A673 (cell line): Measurements from ENCODE around the gene NME9.

Experiments
- EZH2 ChIP-seq: fragments of 200-600 bp; sonication (generic); IDR thresholded peaks from 2 replicates; pipeline ENCODE4 v1.6.1; 2017; ENCODE audit warnings: borderline replicate concordance, low read depth, mild to moderate bottlenecking, mixed read lengths, antibody characterized with exemption, low read length; ENCODE audit not compliant: poor library complexity, severe bottlenecking
- TF ChIP-seq, protein P1 (sequence below): fragments of 300-800, 200-600 bp; sonication (generic); conservative IDR thresholded peaks from 2 replicates; pipeline ENCODE4 v1.5.1; 2017; ENCODE audit warnings: low read depth, mild to moderate bottlenecking, antibody characterized with exemption, low read length, moderate library complexity, mixed read lengths

DNA sequence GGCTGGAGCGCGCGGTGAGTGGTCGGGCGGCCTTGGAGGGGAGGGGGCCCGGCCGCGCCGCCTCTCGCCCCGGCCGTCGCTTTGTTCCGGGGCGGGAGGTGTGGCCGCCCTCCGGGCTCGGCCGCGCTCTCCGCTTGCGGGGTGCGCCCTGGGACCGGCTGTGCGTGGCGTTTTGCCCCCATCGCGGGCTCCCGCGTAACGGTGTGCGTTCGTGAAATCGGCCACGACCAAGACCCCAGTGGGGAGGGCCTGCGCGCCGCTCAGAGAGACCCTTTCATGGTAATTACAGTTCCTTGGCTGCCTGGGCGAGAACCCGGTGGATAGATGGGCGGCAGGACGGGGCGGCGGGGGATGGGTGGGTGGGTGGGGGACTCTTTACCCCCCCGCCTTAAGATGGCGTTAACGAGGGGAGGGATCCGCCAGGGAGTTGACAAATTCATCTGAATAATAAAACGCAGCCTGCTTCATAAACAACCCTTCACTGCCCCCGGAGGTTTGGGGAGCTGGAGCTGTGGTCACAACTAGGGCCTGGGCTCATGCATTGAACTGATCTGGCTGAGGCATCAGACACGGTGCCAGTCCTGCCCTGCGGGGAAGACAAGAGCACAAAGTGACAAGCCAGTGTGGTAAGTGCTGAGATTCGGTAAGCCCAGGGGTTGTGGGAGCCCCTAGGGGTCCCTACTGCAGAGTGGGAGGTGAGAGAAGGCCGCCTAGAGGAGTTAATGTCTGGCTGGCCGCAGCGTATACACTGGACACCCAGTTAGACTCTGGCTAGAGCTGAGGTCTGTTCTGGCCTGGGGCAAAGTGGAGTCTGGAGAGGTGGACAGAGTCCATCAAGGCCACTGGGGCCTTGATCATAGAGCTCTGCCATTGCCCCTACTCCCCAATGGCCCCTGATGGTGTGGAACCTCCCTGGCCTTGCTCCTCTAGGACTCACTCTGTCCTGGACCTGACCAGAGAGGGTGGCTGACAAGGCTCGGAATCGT is 19.4 kb upstream of the NME9 start:
- TF ChIP-seq, protein P1, sequence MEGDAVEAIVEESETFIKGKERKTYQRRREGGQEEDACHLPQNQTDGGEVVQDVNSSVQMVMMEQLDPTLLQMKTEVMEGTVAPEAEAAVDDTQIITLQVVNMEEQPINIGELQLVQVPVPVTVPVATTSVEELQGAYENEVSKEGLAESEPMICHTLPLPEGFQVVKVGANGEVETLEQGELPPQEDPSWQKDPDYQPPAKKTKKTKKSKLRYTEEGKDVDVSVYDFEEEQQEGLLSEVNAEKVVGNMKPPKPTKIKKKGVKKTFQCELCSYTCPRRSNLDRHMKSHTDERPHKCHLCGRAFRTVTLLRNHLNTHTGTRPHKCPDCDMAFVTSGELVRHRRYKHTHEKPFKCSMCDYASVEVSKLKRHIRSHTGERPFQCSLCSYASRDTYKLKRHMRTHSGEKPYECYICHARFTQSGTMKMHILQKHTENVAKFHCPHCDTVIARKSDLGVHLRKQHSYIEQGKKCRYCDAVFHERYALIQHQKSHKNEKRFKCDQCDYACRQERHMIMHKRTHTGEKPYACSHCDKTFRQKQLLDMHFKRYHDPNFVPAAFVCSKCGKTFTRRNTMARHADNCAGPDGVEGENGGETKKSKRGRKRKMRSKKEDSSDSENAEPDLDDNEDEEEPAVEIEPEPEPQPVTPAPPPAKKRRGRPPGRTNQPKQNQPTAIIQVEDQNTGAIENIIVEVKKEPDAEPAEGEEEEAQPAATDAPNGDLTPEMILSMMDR = no peak
- no peak for TF ChIP-seq EZH2
